SK-N-SH treated with all-trans-retinoic acid at 6 μM for 48 hours (cell line): Measurements from ENCODE around the gene BHMT2.

ENCODE experiments used
- ATAC-seq: fragments of 200-7000 bp; cut with Tn5 transposase; 3 replicates; pipeline ENCODE4 v1.9.1; 2020; ENCODE audit warnings: mild to moderate bottlenecking, moderate library complexity
- ARNTL ChIP-seq: fragments of 450-650 bp; formaldehyde crosslinking; IDR thresholded peaks from 2 replicates; pipeline ENCODE4 v1.5.0; 2020; ENCODE audit warnings: low read depth, mild to moderate bottlenecking, moderate library complexity, borderline replicate concordance
- CSRNP3 ChIP-seq: fragments of 250-450 bp; sonication (Bioruptor Pico); IDR thresholded peaks from 2 replicates; pipeline ENCODE4 v1.5.1; 2021; ENCODE audit warnings: mild to moderate bottlenecking, moderate library complexity
- ESRRG ChIP-seq: fragments of 250-450 bp; sonication (Bioruptor Pico); IDR thresholded peaks from 2 replicates; pipeline ENCODE4 v1.6.1; 2021; ENCODE audit warnings: mild to moderate bottlenecking
- ISL1 ChIP-seq: fragments of 250-450 bp; sonication (Bioruptor Pico); IDR thresholded peaks from 2 replicates; pipeline ENCODE4 v2.1.2; 2022; ENCODE audit warnings: mild to moderate bottlenecking, moderate library complexity
- OSR1 ChIP-seq: fragments of 250-450 bp; sonication (Bioruptor Pico); IDR thresholded peaks from 2 replicates; pipeline ENCODE4 v1.8.0; 2022; ENCODE audit warnings: moderate library complexity, mild to moderate bottlenecking, inconsistent platforms
- PATZ1 ChIP-seq: fragments of 250-450 bp; sonication (Bioruptor Pico); IDR thresholded peaks from 2 replicates; pipeline ENCODE4 v1.8.0; 2020; ENCODE audit warnings: mild to moderate bottlenecking, moderate library complexity, borderline replicate concordance
- PPARA ChIP-seq: fragments of 250-450 bp; sonication (Bioruptor Pico); IDR thresholded peaks from 2 replicates; pipeline ENCODE4 v1.5.0; 2020; ENCODE audit warnings: mild to moderate bottlenecking, borderline replicate concordance
- RARB ChIP-seq: fragments of 250-450 bp; sonication (Bioruptor Pico); IDR thresholded peaks from 2 replicates; pipeline ENCODE4 v1.8.0; 2021; ENCODE audit warnings: mild to moderate bottlenecking, moderate library complexity
- SNAI2 ChIP-seq: fragments of 250-450 bp; sonication (Bioruptor Pico); IDR thresholded peaks from 2 replicates; pipeline ENCODE4 v1.5.0; 2020; ENCODE audit warnings: mild to moderate bottlenecking, moderate library complexity
- TCF4 ChIP-seq: fragments of 250-450 bp; sonication (Bioruptor Pico); IDR thresholded peaks from 2 replicates; pipeline ENCODE4 v1.8.0; 2021; ENCODE audit warnings: mild to moderate bottlenecking, moderate library complexity, borderline replicate concordance
- TOX ChIP-seq: fragments of 250-450 bp; sonication (Bioruptor Pico); IDR thresholded peaks from 2 replicates; pipeline ENCODE4 v1.8.0; 2021; ENCODE audit warnings: mild to moderate bottlenecking, moderate library complexity, borderline replicate concordance
- TSHZ2 ChIP-seq: fragments of 250-450 bp; sonication (Bioruptor Pico); IDR thresholded peaks from 2 replicates; pipeline ENCODE4 v1.5.0; 2020; ENCODE audit warnings: mild to moderate bottlenecking, moderate library complexity
- ZC3H10 ChIP-seq: fragments of 250-450 bp; sonication (Bioruptor Pico); IDR thresholded peaks from 2 replicates; pipeline ENCODE4 v1.5.1; 2021; ENCODE audit warnings: mild to moderate bottlenecking, moderate library complexity
- ZFP30 ChIP-seq: fragments of 450-650 bp; formaldehyde crosslinking; IDR thresholded peaks from 2 replicates; pipeline ENCODE4 v1.5.0; 2022; ENCODE audit warnings: mild to moderate bottlenecking, moderate library complexity
- ZNF565 ChIP-seq: fragments of 450-650 bp; formaldehyde crosslinking; conservative IDR thresholded peaks from 2 replicates; pipeline ENCODE4 v1.5.0; 2020; ENCODE audit warnings: low read depth, mild to moderate bottlenecking, moderate library complexity
- ZNF70 ChIP-seq: fragments of 450-650 bp; formaldehyde crosslinking; IDR thresholded peaks from 2 replicates; pipeline ENCODE4 v1.5.0; 2020; ENCODE audit warnings: mild to moderate bottlenecking, moderate library complexity
- ZNF8 ChIP-seq: fragments of 450-650 bp; formaldehyde crosslinking; IDR thresholded peaks from 2 replicates; pipeline ENCODE4 v1.5.0; 2020; ENCODE audit warnings: mild to moderate bottlenecking, moderate library complexity
- TF ChIP-seq, protein P1 (sequence below): fragments of 250-450 bp; sonication (Bioruptor Pico); IDR thresholded peaks from 2 replicates; pipeline ENCODE4 v1.5.1; 2020; ENCODE audit warnings: low read depth, mild to moderate bottlenecking, moderate library complexity
- TF ChIP-seq, protein P2 (sequence below): fragments of 250-450 bp; sonication (Bioruptor Pico); IDR thresholded peaks from 2 replicates; pipeline ENCODE4 v1.8.0; 2021; ENCODE audit warnings: low read depth, mild to moderate bottlenecking, moderate library complexity, borderline replicate concordance

Gene BHMT2

DNA sequence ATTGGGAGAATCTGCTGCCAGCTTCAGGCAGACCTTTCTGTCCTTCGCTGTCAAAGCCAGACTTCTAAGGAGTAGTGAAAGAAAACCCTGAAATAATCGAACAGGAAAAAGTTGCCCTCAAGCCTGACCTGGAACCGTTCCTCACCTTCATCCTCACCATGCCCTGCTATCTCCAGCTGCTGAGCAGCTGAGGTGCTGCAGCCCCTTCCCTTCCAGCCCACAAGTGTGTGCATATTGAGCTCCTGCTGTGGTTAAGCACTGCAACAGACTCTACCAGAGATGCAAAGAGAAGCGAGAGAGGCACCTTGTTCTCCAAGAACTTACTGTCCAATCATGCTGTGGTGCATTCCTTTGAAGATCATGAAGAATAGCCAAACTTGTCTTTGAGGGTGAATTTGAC lies 18.9 kb downstream of the BHMT2 start:
- no peak for TF ChIP-seq SNAI2 (CRISPR knock-in tag)
- no peak for TF ChIP-seq TOX (CRISPR knock-in tag)
- no peak for TF ChIP-seq CSRNP3 (CRISPR knock-in tag)
- TF ChIP-seq ARNTL (CRISPR knock-in tag), result no peak
- no peak for TF ChIP-seq ZNF565 (CRISPR knock-in tag)
- no peak for TF ChIP-seq PPARA (CRISPR knock-in tag)
- no peak for TF ChIP-seq TSHZ2 (CRISPR knock-in tag)
- no peak for TF ChIP-seq PATZ1 (CRISPR knock-in tag)
- no peak for TF ChIP-seq ZC3H10
- ATAC-seq, result no peak

- TF ChIP-seq, protein P1, sequence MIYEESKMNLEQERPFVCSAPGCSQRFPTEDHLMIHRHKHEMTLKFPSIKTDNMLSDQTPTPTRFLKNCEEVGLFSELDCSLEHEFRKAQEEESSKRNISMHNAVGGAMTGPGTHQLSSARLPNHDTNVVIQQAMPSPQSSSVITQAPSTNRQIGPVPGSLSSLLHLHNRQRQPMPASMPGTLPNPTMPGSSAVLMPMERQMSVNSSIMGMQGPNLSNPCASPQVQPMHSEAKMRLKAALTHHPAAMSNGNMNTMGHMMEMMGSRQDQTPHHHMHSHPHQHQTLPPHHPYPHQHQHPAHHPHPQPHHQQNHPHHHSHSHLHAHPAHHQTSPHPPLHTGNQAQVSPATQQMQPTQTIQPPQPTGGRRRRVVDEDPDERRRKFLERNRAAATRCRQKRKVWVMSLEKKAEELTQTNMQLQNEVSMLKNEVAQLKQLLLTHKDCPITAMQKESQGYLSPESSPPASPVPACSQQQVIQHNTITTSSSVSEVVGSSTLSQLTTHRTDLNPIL, result no peak
- no peak for TF ChIP-seq ZFP30 (CRISPR knock-in tag)
- no peak for TF ChIP-seq OSR1 (CRISPR knock-in tag)
- no peak for TF ChIP-seq ISL1 (CRISPR knock-in tag)
- TF ChIP-seq, protein P2, sequence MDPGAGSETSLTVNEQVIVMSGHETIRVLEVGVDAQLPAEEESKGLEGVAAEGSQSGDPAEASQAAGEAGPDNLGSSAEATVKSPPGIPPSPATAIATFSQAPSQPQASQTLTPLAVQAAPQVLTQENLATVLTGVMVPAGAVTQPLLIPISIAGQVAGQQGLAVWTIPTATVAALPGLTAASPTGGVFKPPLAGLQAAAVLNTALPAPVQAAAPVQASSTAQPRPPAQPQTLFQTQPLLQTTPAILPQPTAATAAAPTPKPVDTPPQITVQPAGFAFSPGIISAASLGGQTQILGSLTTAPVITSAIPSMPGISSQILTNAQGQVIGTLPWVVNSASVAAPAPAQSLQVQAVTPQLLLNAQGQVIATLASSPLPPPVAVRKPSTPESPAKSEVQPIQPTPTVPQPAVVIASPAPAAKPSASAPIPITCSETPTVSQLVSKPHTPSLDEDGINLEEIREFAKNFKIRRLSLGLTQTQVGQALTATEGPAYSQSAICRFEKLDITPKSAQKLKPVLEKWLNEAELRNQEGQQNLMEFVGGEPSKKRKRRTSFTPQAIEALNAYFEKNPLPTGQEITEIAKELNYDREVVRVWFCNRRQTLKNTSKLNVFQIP (CRISPR knock-in tag), result no peak
- TF ChIP-seq PATZ1 (CRISPR knock-in tag), result no peak
- no peak for TF ChIP-seq ARNTL (CRISPR knock-in tag)
- TF ChIP-seq, all 23 proteins: peak for 0
- ATAC-seq, result no peak
These were observed 21.5 kb downstream of the BHMT2 start for GRCh38 chr5:79091064-79091463.

GRCh38 chr5:79093762-79094161 lies 24.2 kb downstream of the BHMT2 start:
- no peak for ATAC-seq
- TF ChIP-seq TOX (CRISPR knock-in tag) (no peak), TCF4 (CRISPR knock-in tag) (peak; percentile 74), ZNF70 (no peak)

DNA sequence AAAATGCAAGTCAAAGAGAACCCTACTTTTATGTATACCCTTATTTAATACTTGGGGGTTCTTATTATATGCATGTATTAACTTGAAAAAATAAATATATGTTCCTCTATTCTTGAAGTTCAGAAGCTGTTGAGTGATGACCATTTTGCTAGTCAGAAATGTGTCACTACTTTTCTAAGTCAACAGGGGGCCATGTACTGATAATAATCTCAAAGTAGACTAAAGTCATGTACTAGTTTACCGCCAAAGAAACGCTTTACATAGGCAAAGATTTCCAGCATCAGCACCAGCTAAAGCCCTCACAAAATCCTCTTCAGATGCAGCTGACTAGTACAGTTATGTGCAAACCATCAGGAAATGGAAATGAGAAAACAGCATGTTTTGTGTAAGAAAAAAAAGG lies 36.3 kb downstream of the BHMT2 start:
- no peak for ATAC-seq
- no peak for TF ChIP-seq ESRRG (CRISPR knock-in tag)
- TF ChIP-seq ISL1 (CRISPR knock-in tag), result no peak
- no peak for TF ChIP-seq ARNTL (CRISPR knock-in tag)
- TF ChIP-seq ZNF565 (CRISPR knock-in tag), result no peak
- no peak for TF ChIP-seq ZFP30 (CRISPR knock-in tag)
- TF ChIP-seq RARB (CRISPR knock-in tag), result no peak
- TF ChIP-seq TCF4 (CRISPR knock-in tag), result no peak
- TF ChIP-seq, protein P1, result no peak
- no peak for TF ChIP-seq PATZ1 (CRISPR knock-in tag)
- no peak for TF ChIP-seq CSRNP3 (CRISPR knock-in tag)
- TF ChIP-seq ZNF8, result no peak
